ENCODE results near the gene KRTAP10-4. TPM values are rescaled to one million over a fixed set of nuclear protein-coding genes. Genes with fewer than 3 reads are reported as not detected.
"Not testable (repeated sequence)": the region's sequence is repeated elsewhere in the genome, so short reads cannot be mapped to it uniquely, and the experiment has no call there.

The KRTAP10-4 gene
- total RNA-seq, 1 donor from 2014 or later, result not detected

DNA sequence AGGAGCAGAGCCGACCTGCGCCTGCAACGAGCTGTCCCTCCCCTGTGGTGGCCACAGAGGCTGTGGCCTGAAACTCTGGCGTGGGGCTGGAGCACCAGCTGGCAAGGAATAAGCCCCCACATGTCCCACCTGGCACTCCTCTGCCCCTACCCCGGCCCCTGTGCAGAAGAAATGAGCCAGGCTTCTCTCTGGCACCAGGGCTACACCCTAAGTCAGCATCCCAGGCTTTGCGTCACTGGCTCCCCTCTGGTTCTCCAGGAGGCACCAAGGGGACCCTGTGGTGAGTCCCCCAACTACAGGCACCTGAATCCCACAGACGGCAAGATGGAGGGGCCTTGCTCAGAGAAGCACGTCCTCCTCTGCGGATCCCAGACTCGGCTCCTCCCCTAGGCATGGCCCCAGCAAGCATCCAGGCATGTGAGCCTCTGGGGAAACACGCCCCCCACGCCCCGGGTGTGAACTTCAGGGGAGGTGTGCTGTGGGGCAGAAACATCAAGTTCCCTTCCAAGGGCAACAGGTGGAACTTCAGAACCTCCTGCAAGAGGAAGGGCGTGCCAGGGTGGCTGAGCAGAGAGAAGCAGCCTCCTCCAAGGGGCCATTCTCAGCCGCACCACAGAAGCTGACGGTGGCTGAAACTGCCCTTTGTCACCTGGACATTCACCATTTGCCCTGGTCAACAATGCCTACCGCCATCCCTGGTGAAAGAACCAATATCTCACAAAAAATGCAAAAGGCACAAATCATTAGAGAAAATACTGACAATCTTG is 29.8 kb downstream of the KRTAP10-4 start:
- Mint-ChIP-seq H3K36me3 (ENCODE audit: low read depth) (no peaks in the 10 kb centered on the region), H3K4me3 (no peak overlapping the region), H3K27ac (no peak overlapping the region), H3K9me3 (peaks cover 15% of the 10 kb centered on the region), H3K4me1 (no peaks in the 10 kb centered on the region), H3K27me3 (peaks cover 27% of the 10 kb centered on the region)
- ATAC-seq (ENCODE audit: low read depth), result no peak
- CTCF ChIA-PET, result no interaction called here
- intact Hi-C loops (cut with micrococcal nuclease), result no loop called here
- no peak for DNase-seq
- TF ChIP-seq, protein P1, sequence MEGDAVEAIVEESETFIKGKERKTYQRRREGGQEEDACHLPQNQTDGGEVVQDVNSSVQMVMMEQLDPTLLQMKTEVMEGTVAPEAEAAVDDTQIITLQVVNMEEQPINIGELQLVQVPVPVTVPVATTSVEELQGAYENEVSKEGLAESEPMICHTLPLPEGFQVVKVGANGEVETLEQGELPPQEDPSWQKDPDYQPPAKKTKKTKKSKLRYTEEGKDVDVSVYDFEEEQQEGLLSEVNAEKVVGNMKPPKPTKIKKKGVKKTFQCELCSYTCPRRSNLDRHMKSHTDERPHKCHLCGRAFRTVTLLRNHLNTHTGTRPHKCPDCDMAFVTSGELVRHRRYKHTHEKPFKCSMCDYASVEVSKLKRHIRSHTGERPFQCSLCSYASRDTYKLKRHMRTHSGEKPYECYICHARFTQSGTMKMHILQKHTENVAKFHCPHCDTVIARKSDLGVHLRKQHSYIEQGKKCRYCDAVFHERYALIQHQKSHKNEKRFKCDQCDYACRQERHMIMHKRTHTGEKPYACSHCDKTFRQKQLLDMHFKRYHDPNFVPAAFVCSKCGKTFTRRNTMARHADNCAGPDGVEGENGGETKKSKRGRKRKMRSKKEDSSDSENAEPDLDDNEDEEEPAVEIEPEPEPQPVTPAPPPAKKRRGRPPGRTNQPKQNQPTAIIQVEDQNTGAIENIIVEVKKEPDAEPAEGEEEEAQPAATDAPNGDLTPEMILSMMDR (IDR thresholded peaks at IDR 0.05), result no peak
- POLR2A ChIA-PET, result no interaction called here

DNA sequence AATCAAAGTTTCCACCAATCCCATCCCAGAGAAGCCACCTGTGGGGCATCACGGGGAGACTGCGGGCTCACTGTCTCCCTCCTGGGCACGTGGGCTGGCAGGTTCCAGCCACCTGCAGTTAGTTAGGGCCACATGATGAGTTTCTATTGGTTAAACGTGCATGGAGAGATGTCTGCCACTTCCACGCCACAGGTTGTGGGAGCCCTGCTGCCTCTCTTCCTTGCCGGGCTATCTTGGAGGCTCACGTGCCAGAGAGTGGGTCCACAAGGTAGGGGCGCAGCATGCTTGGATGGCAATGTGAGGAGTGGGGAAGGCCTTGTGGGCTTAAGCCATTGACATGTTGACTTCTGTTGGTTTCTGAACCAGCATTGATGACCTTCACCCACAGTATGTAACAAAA is 30.4 kb downstream of the KRTAP10-4 start:
- POLR2A ChIA-PET, result no interaction called here
- CTCF ChIA-PET, result no interaction called here
- Mint-ChIP-seq H3K36me3 (ENCODE audit: low read depth) (no peaks in the 10 kb centered on the region), H3K9me3 (peaks cover 12% of the 10 kb centered on the region), H3K4me3 (no peak overlapping the region), H3K4me1 (no peaks in the 10 kb centered on the region), H3K27ac (no peak overlapping the region), H3K27me3 (peaks cover 27% of the 10 kb centered on the region)
- DNase-seq, result no peak
- no peak for ATAC-seq (ENCODE audit: low read depth)
- intact Hi-C loops (cut with micrococcal nuclease), result no loop called here
- TF ChIP-seq, protein P1 (IDR thresholded peaks at IDR 0.05), result no peak

DNA sequence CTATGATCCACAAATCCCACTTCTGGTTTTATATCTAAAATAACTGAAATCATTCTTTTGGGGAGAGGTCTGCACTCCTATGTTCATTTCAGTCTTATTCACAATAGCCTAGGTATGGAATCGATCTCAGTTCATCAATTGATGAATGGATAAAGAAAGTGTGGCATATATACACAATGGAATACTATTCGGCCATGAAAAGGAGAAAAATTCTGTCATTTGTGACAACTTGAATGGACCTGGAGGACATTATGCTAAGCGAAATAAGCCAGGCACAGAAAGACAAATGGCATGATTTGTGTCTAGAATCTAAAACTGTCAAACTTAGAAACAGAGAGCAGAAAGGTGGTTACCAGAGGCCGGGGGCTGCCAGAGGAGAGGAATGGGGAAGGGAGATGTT is 33.0 kb downstream of the KRTAP10-4 start:
- CTCF ChIA-PET, result no interaction called here
- POLR2A ChIA-PET, result no interaction called here
- TF ChIP-seq, protein P1 (IDR thresholded peaks at IDR 0.05), result no peak
- DNase-seq (no peak), ATAC-seq (ENCODE audit: low read depth) (no peak)
- intact Hi-C loops (cut with micrococcal nuclease), result no loop called here
- peaks cover 28% of the 10 kb centered on the region for H3K9me3 Mint-ChIP-seq
- H3K36me3 Mint-ChIP-seq (ENCODE audit: low read depth), result no peaks in the 10 kb centered on the region
- H3K27me3 Mint-ChIP-seq, result peaks cover 18% of the 10 kb centered on the region
- H3K27ac Mint-ChIP-seq, result no peak overlapping the region
- no peaks in the 10 kb centered on the region for H3K4me1 Mint-ChIP-seq
- no peak overlapping the region for H3K4me3 Mint-ChIP-seq

GRCh38 chr21:44609193-44609592 is 35.7 kb downstream of the KRTAP10-4 start:
- TF ChIP-seq, protein P1 (IDR thresholded peaks at IDR 0.05), result no peak
- H3K27ac Mint-ChIP-seq, result no peak overlapping the region
- intact Hi-C loops (cut with micrococcal nuclease), result no loop called here
- no peak overlapping the region for H3K4me3 Mint-ChIP-seq
- POLR2A ChIA-PET, result no interaction called here
- H3K4me1 Mint-ChIP-seq, result no peaks in the 10 kb centered on the region
- no peaks in the 10 kb centered on the region for H3K36me3 Mint-ChIP-seq (ENCODE audit: low read depth)
- H3K9me3 Mint-ChIP-seq, result peaks cover 28% of the 10 kb centered on the region
- peaks cover 13% of the 10 kb centered on the region for H3K27me3 Mint-ChIP-seq
- DNase-seq (no peak), ATAC-seq (ENCODE audit: low read depth) (no peak)
- CTCF ChIA-PET, result no interaction called here

DNA sequence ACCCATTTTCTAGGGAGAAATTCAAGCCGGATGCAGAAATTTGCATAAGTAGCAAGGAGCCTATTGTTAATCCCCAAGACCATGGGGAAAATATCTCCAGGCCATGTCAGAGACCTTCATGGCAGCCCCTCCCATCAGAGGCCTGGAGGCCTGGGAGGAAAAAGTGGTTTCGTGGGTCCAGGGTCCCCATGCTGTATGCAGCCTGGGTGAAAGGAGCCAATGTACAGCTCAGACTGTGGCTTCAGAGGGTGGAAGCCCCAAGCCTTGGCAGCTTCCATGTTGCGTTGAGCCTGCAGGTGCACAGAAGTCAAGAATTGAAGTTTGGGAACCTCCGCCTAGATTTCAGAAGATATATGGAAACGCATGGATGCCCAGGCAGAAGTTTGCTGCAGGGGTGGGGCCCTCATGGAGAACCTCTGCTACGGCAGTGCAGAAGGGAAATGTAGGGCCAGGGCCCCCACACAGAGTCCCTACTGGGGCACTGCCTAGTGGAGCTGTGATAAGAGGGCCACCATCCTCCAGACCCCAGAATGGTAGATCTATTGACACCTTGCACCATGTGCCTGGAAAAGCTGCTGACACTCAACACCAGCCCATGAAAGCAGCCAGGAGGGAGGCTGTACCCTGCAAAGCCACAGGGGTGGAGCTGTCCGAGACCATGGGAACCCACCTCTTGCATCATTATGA is 36.8 kb downstream of the KRTAP10-4 start:
- CTCF ChIA-PET; H3K4me3 Mint-ChIP-seq; H3K4me1 Mint-ChIP-seq; H3K36me3 Mint-ChIP-seq (ENCODE audit: low read depth); ATAC-seq (ENCODE audit: low read depth); POLR2A ChIA-PET; H3K27ac Mint-ChIP-seq; intact Hi-C loops (cut with micrococcal nuclease); DNase-seq: not testable (repeated sequence)
- peaks cover 11% of the 10 kb centered on the region for H3K27me3 Mint-ChIP-seq
- H3K9me3 Mint-ChIP-seq, result peaks cover 24% of the 10 kb centered on the region

Data from activated B cell treated with CpG ODN at 0.5 μM for 24 hours (primary cell).